Aorta (tissue), 5 donors: ENCODE measurements around the gene CD69. TPM values are rescaled to one million over a fixed set of nuclear protein-coding genes. Genes with fewer than 3 reads are reported as not detected.

Experiments used
- ATAC-seq: fragments of 200-7000 bp; cut with Tn5 transposase; one replicate; pipeline ENCODE4 v1.9.1; 2022; ENCODE audit warnings: moderate library complexity; ENCODE audit not compliant: low FRiP score
- DNase-seq, 2 donors: peaks; one replicate each; pipeline ENCODE4 v3.0.0-alpha.2; 2020
- H3K27ac ChIP-seq, 2 donors: one replicate each; pipeline ENCODE4 v1.5.1; 2013; ENCODE audit warnings: low read length in 2 of 2, mild to moderate bottlenecking in 2 of 2, moderate library complexity in 2 of 2, control low read depth in 1 of 2, inconsistent platforms in 1 of 2, low read depth in 1 of 2
- H3K27me3 ChIP-seq, 2 donors: one replicate each; pipeline ENCODE4 v1.6.1; 2013; ENCODE audit warnings: control low read depth in 1 of 2, low read length in 1 of 2, mild to moderate bottlenecking in 1 of 2, moderate library complexity in 1 of 2; ENCODE audit not compliant: insufficient read depth in 2 of 2, control insufficient read depth in 1 of 2
- H3K36me3 ChIP-seq, 2 donors: one replicate each; pipeline ENCODE4 v1.6.1; 2013; ENCODE audit warnings: control low read depth in 1 of 2, low read length in 1 of 2, mild to moderate bottlenecking in 1 of 2; ENCODE audit not compliant: insufficient read depth in 2 of 2, control insufficient read depth in 1 of 2
- H3K4me1 ChIP-seq, 2 donors: one replicate each; pipeline ENCODE4 v1.6.1; 2013; ENCODE audit warnings: low read length in 2 of 2, control low read depth in 1 of 2, mild to moderate bottlenecking in 1 of 2, moderate library complexity in 1 of 2; ENCODE audit not compliant: insufficient read depth in 2 of 2, control insufficient read depth in 1 of 2
- H3K4me3 ChIP-seq, 2 donors: one replicate each; pipeline ENCODE4 v1.5.1; 2013; ENCODE audit warnings: low read length in 2 of 2, control low read depth in 1 of 2, mild to moderate bottlenecking in 1 of 2
- H3K9me3 ChIP-seq: one replicate; pipeline ENCODE4 v1.6.1; 2013; ENCODE audit warnings: mild to moderate bottlenecking, low read length; ENCODE audit not compliant: control insufficient read depth
- WGBS, 2 donors: extraction: QIAGEN DNeasy Blood & Tissue Kit; methylation state at CpG; one replicate each; pipeline ENCODE4 v1.1.7; 2013; 5-methylcytosine and 5-hydroxymethylcytosine counted together
- intact Hi-C, 2 donors: fragments of 100-400 bp; cut with DNase I; formaldehyde crosslinking; loops; one replicate each; pipeline versions ENCODE4 v1.14.2 to v1.15.0; 2022
- long read RNA-seq, 2 donors: library from polyadenylated mRNA; unstranded; transcript quantifications; one replicate each; pipeline ENCODE4 v2.0.0, GENCODE V29; 2020 to 2021
- polyA plus RNA-seq, 2 donors: library from polyadenylated mRNA; stranded (reverse); fragments of 200-250 nt; gene quantifications; one replicate each; pipeline ENCODE4 v1.2.3, GENCODE V29; 2013
- total RNA-seq, 2 donors: library from RNA; stranded (reverse); fragmentation: NEBNext Ultra II Directional; extraction: Animal tissue kit (Norgen Biotek cat#: 25700); gene quantifications; one replicate each; pipeline ENCODE4 v1.2.1, GENCODE V29; 2021
- donor health status: healthy with polysubstance abuse.
- donor health status: Bipolar disorder and iron deficiency.
- donor health status: DM: no; HTN: no; CAD: no.
- donor health status: DM: no; HTN: no; CAD: no.
- donor health status: DM: yes; HTN: yes; CAD: no.

CD69 gene
- total RNA-seq (1 to 10 TPM; 4.4 to 8.4 TPM), polyA plus RNA-seq (under 1 TPM in 1 of 2 donors, not detected in 1; 0.59 TPM)
- long read RNA-seq, donor 1, partial matches to known transcripts: 0 of 3 reads
- long read RNA-seq, donor 1, other reads (novel, unspliced or antisense): 0 of 3 reads
- long read RNA-seq, donor 2: 0 reads

DNA sequence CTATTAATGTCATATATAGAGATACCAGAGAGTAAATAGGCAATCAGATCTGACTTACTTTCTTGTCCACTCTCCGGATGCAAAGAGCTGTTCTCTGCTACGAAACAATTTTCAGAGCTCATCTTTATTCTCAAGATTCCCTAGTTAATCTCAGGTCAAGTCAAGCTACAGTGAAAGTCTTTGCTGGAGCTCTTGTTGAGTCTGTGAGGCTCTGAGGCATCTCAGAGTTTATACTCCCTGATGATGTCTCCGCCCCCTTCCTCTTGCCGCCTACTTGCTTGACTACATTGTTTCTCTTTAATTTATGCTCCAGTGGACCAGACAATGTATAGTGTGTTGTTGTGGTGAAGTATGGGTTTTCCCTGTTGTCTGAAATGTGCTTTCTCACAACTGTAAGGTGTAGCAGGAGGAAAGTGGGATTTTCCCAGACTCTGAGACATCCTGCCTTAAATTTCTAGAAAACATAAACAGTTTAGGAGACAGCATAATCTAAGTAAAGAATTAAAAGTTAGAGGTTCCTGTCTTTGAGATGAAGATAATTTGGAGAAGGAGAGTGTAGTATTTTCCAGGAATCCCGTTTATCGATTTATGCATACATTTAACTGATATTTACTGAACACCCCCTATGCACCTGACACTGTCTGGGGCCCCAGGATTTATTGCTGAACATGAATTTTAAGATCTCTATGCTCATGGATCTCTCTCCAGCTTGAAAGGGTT, at the start of gene CD69:
CD69 (minus strand) TSS at position 203 of the 720 bp plus-strand sequence; CDS start at position 122, 81 bp downstream.
- WGBS, 2 donors: 72% methylated on average over 6 of the region's 6 CpGs
- Histone ChIP-seq H3K4me1 (no peaks in the 10 kb centered on the region), H3K9me3 (no peaks in the 10 kb centered on the region), H3K27ac (no peak within 1 kb of the TSS), H3K36me3 (no peaks in the 10 kb centered on the region), H3K4me3 (no peak within 1 kb of the TSS), H3K27me3 (no peaks in the 10 kb centered on the region)
- intact Hi-C loops: no loop called here
- no peak for ATAC-seq
- DNase-seq: no peak

DNA sequence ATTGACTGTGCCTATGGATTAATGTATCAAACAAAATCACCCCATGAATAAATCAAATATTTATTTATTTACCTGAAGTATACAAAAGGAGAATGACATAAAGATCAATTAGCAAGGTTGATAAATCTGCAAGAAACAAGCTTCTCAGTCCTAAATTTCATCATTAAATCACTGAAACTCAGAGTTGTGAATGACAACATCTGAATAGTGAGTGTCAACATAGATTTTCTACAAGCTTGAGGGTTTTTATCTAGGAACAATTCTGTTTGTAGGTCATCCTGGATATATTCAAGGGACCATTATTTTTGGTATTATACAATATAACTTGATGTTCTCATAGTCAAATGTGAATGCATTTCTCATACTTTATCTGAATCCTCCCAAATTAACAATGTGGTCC, 49.2 kb upstream of the CD69 start:
- intact Hi-C loops: no loop called here
- ATAC-seq (no peak), DNase-seq (no peak)
- no peak overlapping the region for H3K27ac ChIP-seq
- no peaks in the 10 kb centered on the region for H3K27me3 ChIP-seq
- H3K9me3 ChIP-seq: peaks cover 2% of the 10 kb centered on the region
- H3K4me1 ChIP-seq: no peaks in the 10 kb centered on the region
- H3K4me3 ChIP-seq: no peak overlapping the region
- H3K36me3 ChIP-seq: no peaks in the 10 kb centered on the region

DNA sequence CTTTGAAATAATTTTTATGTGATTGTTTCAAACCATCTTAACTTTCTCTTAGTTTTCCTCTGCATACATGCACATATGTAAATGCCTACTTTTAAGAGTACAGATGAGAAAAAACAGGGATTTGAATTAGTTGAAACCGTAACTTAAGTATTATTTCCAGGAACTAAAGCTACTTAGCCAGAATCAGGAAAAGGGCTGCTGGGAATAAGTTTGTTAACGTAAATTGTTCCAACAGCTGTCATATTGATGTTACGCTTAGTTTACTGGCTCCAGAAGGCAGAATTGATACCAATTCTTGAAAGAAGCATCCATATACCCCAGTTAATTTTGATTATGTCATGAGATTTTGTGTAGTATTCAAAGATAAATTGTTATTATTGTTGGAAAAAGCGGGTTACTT, 48.6 kb upstream of the CD69 start:
- H3K27me3 ChIP-seq: no peaks in the 10 kb centered on the region
- H3K36me3 ChIP-seq: no peaks in the 10 kb centered on the region
- DNase-seq (no peak), ATAC-seq (no peak)
- H3K4me3 ChIP-seq: no peak overlapping the region
- no peak overlapping the region for H3K27ac ChIP-seq
- no peaks in the 10 kb centered on the region for H3K4me1 ChIP-seq
- 55 to 60% methylated on average over 4 of the region's 4 CpGs for WGBS, 2 donors
- intact Hi-C loops: no loop called here
- H3K9me3 ChIP-seq: peaks cover 2% of the 10 kb centered on the region

DNA sequence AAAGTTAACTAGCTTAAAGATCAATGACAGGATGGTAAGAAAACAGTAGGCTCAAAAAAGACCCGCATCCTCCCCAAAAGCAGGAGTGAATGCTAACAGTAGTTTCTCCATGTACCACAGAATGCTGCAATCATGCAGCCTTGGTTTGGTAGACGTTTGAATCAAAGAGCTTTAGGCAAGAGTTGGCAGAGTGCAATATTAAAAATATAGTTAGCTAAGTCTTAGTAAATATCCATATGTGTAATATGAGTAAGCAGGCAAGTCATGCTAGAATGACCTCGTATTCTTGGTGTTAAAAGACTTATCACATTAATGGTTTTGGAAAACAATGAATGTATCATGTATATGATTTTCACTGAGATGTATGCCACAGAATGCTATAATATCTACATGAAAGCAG, 47.8 kb upstream of the CD69 start:
- intact Hi-C loops: no loop called here
- no peak overlapping the region for H3K27ac ChIP-seq
- 46 to 48% methylated on average over 3 of the region's 3 CpGs for WGBS, 2 donors
- ATAC-seq (no peak), DNase-seq (no peak)
- H3K36me3 ChIP-seq: no peaks in the 10 kb centered on the region
- no peaks in the 10 kb centered on the region for H3K27me3 ChIP-seq
- no peaks in the 10 kb centered on the region for H3K4me1 ChIP-seq
- H3K9me3 ChIP-seq: peaks cover 2% of the 10 kb centered on the region
- H3K4me3 ChIP-seq: no peak overlapping the region

DNA sequence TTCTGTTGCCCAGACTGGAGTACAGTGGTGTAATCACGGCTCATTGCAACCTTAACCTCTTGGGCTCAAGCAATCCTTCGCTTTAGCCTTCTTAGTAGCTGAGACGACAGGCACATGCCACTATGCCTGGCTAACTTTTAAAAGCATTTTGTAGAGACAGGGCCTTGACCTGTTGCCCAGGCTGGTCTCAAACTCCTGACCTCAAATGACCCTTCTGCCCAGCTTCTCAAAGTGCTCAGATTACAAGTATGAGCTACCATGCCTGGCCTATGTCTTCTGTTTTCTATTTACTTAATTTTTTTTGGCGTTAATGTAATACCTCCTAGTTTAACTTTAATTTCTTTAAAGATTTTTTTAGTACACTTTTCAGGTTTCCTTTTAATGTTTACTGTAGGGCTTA, 46.0 kb upstream of the CD69 start:
- Histone ChIP-seq H3K9me3 (no peaks in the 10 kb centered on the region), H3K4me3 (no peak overlapping the region), H3K36me3 (no peaks in the 10 kb centered on the region), H3K27ac (no peak overlapping the region), H3K27me3 (no peaks in the 10 kb centered on the region), H3K4me1 (no peaks in the 10 kb centered on the region)
- intact Hi-C loops: no loop called here
- ATAC-seq: no peak
- WGBS, 2 donors: 28 to 31% methylated on average over 4 of the region's 4 CpGs
- no peak for DNase-seq

DNA sequence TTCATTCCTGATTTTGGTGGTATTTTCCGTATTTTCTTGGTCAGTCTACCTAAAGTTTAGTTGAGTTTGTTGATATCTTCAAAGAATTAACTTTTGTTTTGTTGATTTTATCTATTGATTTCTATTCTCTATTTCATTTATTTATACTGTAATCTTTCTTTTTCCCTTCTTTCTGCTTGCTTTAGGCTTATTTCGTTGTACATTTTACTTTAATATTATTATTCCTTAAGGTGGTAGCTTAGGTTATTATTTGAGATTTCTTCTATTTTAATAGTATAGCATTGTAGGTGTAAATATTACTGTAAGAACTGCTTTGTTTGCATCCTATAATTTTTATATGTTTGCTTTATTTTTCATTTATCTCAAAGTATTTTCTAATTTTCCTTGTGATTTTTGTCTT, 45.2 kb upstream of the CD69 start:
- H3K27me3 ChIP-seq: no peaks in the 10 kb centered on the region
- intact Hi-C loops: no loop called here
- no peaks in the 10 kb centered on the region for H3K4me1 ChIP-seq
- no peak overlapping the region for H3K27ac ChIP-seq
- DNase-seq (no peak), ATAC-seq (no peak)
- no peak overlapping the region for H3K4me3 ChIP-seq
- 86 to 91% methylated on average over 2 of the region's 2 CpGs for WGBS, 2 donors
- H3K36me3 ChIP-seq: no peaks in the 10 kb centered on the region
- H3K9me3 ChIP-seq: no peaks in the 10 kb centered on the region

DNA sequence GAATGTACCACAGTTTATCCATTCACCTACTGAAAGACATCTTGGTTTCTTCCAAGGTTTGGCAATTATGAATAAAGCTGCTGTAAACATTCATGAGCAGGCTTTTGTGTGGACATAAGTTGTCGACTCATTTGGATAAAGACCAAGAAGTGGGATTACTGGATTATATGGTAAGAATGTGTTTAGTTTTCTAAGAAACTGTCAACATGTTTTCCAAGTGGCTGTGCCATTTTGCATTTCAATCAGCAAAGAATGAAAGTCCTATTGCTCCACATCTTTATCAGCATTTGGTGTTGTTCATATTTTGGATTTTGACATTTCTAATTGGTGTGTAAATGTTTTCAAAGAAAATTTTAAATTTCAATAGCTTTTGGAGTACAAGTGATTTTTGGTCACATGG, 39.3 kb upstream of the CD69 start:
- no peak overlapping the region for H3K27ac ChIP-seq
- intact Hi-C loops: no loop called here
- no peaks in the 10 kb centered on the region for H3K27me3 ChIP-seq
- peaks cover 0 to 1% of the 10 kb centered on the region in 2 donors for H3K4me1 ChIP-seq
- DNase-seq (no peak), ATAC-seq (no peak)
- no peaks in the 10 kb centered on the region for H3K9me3 ChIP-seq
- WGBS, 2 donors: 79 to 86% methylated on average over 1 of the region's 1 CpG
- H3K36me3 ChIP-seq: no peaks in the 10 kb centered on the region
- H3K4me3 ChIP-seq: no peak overlapping the region

DNA sequence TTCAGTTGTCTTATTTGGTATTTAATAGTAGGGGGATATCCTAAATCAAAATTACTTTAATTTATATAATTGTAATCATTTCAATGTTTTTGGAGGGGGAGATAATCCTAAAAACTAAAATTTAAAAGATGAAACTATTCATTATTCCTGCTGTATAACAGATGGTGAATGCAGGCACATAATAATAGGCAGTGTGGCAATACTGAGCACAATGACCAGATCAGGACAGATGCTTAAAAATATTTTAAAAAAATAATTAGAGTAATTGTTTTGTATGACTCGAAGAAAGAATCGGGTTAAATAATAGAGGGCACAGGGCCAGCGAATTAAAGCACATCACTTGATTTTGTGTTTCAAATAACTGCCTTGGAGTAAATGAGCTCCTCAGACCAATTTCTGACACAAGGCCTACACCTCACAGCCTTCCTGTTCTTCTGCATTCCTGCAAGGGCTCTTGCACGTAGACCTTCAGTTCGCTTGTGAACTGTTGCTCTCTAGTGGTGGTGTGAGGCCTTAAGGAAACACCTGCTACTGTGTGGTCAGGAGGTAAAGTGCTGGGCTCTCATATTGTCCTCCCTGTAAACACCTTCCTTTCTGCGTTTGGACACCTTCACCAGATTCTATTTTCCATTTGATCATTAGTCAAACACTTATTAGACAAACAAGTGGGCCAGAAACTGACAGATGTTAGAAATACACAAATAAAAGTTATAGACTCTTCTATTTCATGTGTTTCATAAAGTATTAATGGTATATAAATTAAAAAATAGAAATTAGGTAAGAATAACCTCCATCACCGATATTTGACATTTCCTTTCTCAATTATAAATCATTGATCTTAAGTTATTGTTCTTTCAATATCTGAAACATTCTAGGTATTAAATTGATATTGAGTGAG, 37.3 kb upstream of the CD69 start:
- Histone ChIP-seq H3K36me3 (no peaks in the 10 kb centered on the region), H3K27me3 (no peaks in the 10 kb centered on the region), H3K27ac (no peak overlapping the region), H3K9me3 (no peaks in the 10 kb centered on the region), H3K4me1 (peaks cover 0 to 1% of the 10 kb centered on the region in 2 donors), H3K4me3 (no peak overlapping the region)
- WGBS, 2 donors: 50 to 53% methylated on average over 7 of the region's 7 CpGs
- ATAC-seq (no peak), DNase-seq (no peak)
- intact Hi-C loops: no loop called here
